CD8-positive, alpha-beta memory T cell (primary cell): Measurements from ENCODE around the gene COQ2. TPM values are rescaled to one million over a fixed set of nuclear protein-coding genes. Genes with fewer than 3 reads are reported as not detected.

Source experiments
- CTCF ChIA-PET: fragments of 350-600 bp; sonication (Branson Sonifier 250); formaldehyde crosslinking; loops from one replicate; lab custom pipeline; 2021; ENCODE audit warnings: antibody characterized with exemption; lab: Charles Lee
- POLR2A ChIA-PET: fragments of 350-600 bp; sonication (Branson Sonifier 250); formaldehyde crosslinking; loops from one replicate; lab custom pipeline; 2021; ENCODE audit warnings: antibody characterized with exemption; lab: Charles Lee
- DNase-seq, 5 donors: peaks; one replicate each; pipeline versions ENCODE4 v3.0.0 to v3.0.0-alpha.2; 2020 to 2022; ENCODE audit warnings: mixed read lengths in 1 of 5
- H3K27ac ChIP-seq: one replicate; pipeline ENCODE4 v1.7.0; 2013; ENCODE audit warnings: low read depth, mild to moderate bottlenecking, low read length, moderate library complexity
- H3K27me3 ChIP-seq: 2 replicates; pipeline ENCODE4 v1.7.0; 2013; ENCODE audit warnings: low read length, mild to moderate bottlenecking; ENCODE audit not compliant: insufficient read depth, poor library complexity, severe bottlenecking
- H3K36me3 ChIP-seq: 2 replicates; pipeline ENCODE4 v1.7.0; 2013; ENCODE audit warnings: mild to moderate bottlenecking, low read length, moderate library complexity; ENCODE audit not compliant: insufficient read depth
- H3K4me1 ChIP-seq: 2 replicates; pipeline ENCODE4 v1.7.0; 2013; ENCODE audit warnings: mild to moderate bottlenecking, low read length, moderate library complexity; ENCODE audit not compliant: insufficient read depth
- H3K4me3 ChIP-seq: 2 replicates; pipeline ENCODE4 v1.7.0; 2013; ENCODE audit warnings: mild to moderate bottlenecking, low read length
- H3K9me3 ChIP-seq: 2 replicates; pipeline ENCODE4 v1.7.0; 2013; ENCODE audit warnings: mild to moderate bottlenecking, low read length
- H3K27ac Mint-ChIP-seq, 8 donors: one replicate each; pipeline ENCODE4 v1.8.0; 2020 to 2021; ENCODE audit warnings: mixed read lengths in 8 of 8, mild to moderate bottlenecking in 6 of 8, inconsistent platforms in 3 of 8, moderate library complexity in 3 of 8
- H3K27me3 Mint-ChIP-seq, 2 donors: one replicate each; pipeline ENCODE4 v1.8.0; 2020 to 2021; ENCODE audit warnings: mixed read lengths in 2 of 2, mild to moderate bottlenecking in 1 of 2, moderate library complexity in 1 of 2
- H3K36me3 Mint-ChIP-seq, 3 donors: one replicate each; pipeline ENCODE4 v1.8.0; 2020 to 2021; ENCODE audit warnings: mixed read lengths in 3 of 3, inconsistent platforms in 1 of 3, mild to moderate bottlenecking in 1 of 3
- H3K4me1 Mint-ChIP-seq, 3 donors: one replicate each; pipeline ENCODE4 v1.8.0; 2020 to 2021; ENCODE audit warnings: mixed read lengths in 3 of 3, inconsistent platforms in 1 of 3, mild to moderate bottlenecking in 1 of 3
- H3K4me3 Mint-ChIP-seq, 7 donors: one replicate each; pipeline ENCODE4 v1.8.0; 2020 to 2021; ENCODE audit warnings: mixed read lengths in 7 of 7, mild to moderate bottlenecking in 6 of 7, moderate library complexity in 4 of 7, inconsistent platforms in 2 of 7
- H3K9me3 Mint-ChIP-seq, 5 donors: one replicate each; pipeline ENCODE4 v1.8.0; 2020 to 2022; ENCODE audit warnings: mixed read lengths in 5 of 5, mild to moderate bottlenecking in 3 of 5, moderate library complexity in 2 of 5, inconsistent platforms in 1 of 5
- polyA plus RNA-seq: library from polyadenylated mRNA; unstranded; fragments of 300-500 nt; fragmentation: Illumina TruSeq; gene quantifications from one replicate; pipeline ENCODE4 v1.2.3, GENCODE V29; 2021
- total RNA-seq, 2 experiments: library from RNA; stranded (reverse); gene quantifications; one replicate each; pipeline ENCODE4 v1.2.3, GENCODE V29; 2021

COQ2 gene
- total and polyA plus RNA-seq, 3 experiments from 2014 or later, result 7.5 to 24.3 (median 23.6) TPM

GRCh38 chr4:83267121-83267829 is 17.3 kb downstream of the COQ2 start:
- Mint-ChIP-seq H3K9me3 (no peaks in the 10 kb centered on the region), H3K27me3 (no peaks in the 10 kb centered on the region), H3K36me3 (peaks cover 0 to 38% (median 15%) of the 10 kb centered on the region in 3 donors), H3K27ac (no peak overlapping the region), H3K4me3 (no peak overlapping the region), H3K4me1 (peaks cover 6 to 24% (median 12%) of the 10 kb centered on the region in 3 donors)
- no peaks in the 10 kb centered on the region for H3K9me3 ChIP-seq
- no peaks in the 10 kb centered on the region for H3K36me3 ChIP-seq
- no peak overlapping the region for H3K27ac ChIP-seq
- no peaks in the 10 kb centered on the region for H3K4me1 ChIP-seq
- ChIA-PET POLR2A (no interaction called here), CTCF (interaction anchor here (1.0 to 2.7 kb wide), 6 partner anchors 14 to 230 kb away, joined by 3 to 12 read pairs (median 4); no protein-coding TSS in a partner anchor)
- DNase-seq, result no peak
- H3K27me3 ChIP-seq, result no peaks in the 10 kb centered on the region
- H3K4me3 ChIP-seq, result no peak overlapping the region

GRCh38 chr4:83266689-83267088 is 17.9 kb downstream of the COQ2 start:
- no peaks in the 10 kb centered on the region for H3K9me3 Mint-ChIP-seq
- no peaks in the 10 kb centered on the region for H3K4me1 ChIP-seq
- no peaks in the 10 kb centered on the region for H3K27me3 Mint-ChIP-seq
- ChIA-PET POLR2A (no interaction called here), CTCF (interaction anchor here (0.8 to 2.7 kb wide), 5 partner anchors 13 to 230 kb away, joined by 3 to 12 read pairs (median 3); no protein-coding TSS in a partner anchor)
- H3K27me3 ChIP-seq, result no peaks in the 10 kb centered on the region
- H3K4me1 Mint-ChIP-seq, result peaks cover 6 to 24% (median 12%) of the 10 kb centered on the region in 3 donors
- H3K36me3 ChIP-seq, result no peaks in the 10 kb centered on the region
- no peaks in the 10 kb centered on the region for H3K9me3 ChIP-seq
- no peak overlapping the region for H3K4me3 Mint-ChIP-seq
- H3K27ac ChIP-seq, result no peak overlapping the region
- peaks cover 0 to 37% (median 19%) of the 10 kb centered on the region in 3 donors for H3K36me3 Mint-ChIP-seq
- H3K27ac Mint-ChIP-seq, result no peak overlapping the region
- no peak overlapping the region for H3K4me3 ChIP-seq
- no peak for DNase-seq

- Mint-ChIP-seq H3K27ac (peak overlapping the region in 2 of 8 donors; percentile 19 to 79), H3K36me3 (peaks cover 0 to 25% (median 19%) of the 10 kb centered on the region in 3 donors), H3K4me1 (peaks cover 23 to 33% (median 24%) of the 10 kb centered on the region in 3 donors), H3K4me3 (no peak overlapping the region), H3K27me3 (no peaks in the 10 kb centered on the region), H3K9me3 (no peaks in the 10 kb centered on the region)
- no peak for DNase-seq
- H3K9me3 ChIP-seq, result no peaks in the 10 kb centered on the region
- ChIA-PET POLR2A (no interaction called here), CTCF (interaction anchor here (1.0 to 4.6 kb wide), 6 partner anchors 10 to 363 kb away, joined by 3 to 68 read pairs (median 4); partner anchors contain the start of gene THAP9)
- H3K27ac ChIP-seq, result no peak overlapping the region
- no peaks in the 10 kb centered on the region for H3K36me3 ChIP-seq
- H3K4me1 ChIP-seq, result peaks cover 7% of the 10 kb centered on the region
- no peak overlapping the region for H3K4me3 ChIP-seq
- no peaks in the 10 kb centered on the region for H3K27me3 ChIP-seq
Measured at GRCh38 chr4:83263106-83263505, 21.5 kb downstream of the COQ2 start.

- H3K9me3 ChIP-seq, result no peaks in the 10 kb centered on the region
- Mint-ChIP-seq H3K9me3 (no peaks in the 10 kb centered on the region), H3K27me3 (no peaks in the 10 kb centered on the region), H3K27ac (no peak overlapping the region), H3K4me3 (no peak overlapping the region), H3K4me1 (peaks cover 19 to 32% (median 21%) of the 10 kb centered on the region in 3 donors), H3K36me3 (peaks cover 0 to 25% (median 22%) of the 10 kb centered on the region in 3 donors)
- H3K27me3 ChIP-seq, result no peaks in the 10 kb centered on the region
- H3K4me1 ChIP-seq, result peaks cover 7% of the 10 kb centered on the region
- no peak for DNase-seq
- H3K4me3 ChIP-seq, result no peak overlapping the region
- ChIA-PET POLR2A (no interaction called here), CTCF (interaction anchor here (1.0 to 4.6 kb wide), 7 partner anchors 7 to 362 kb away, joined by 3 to 68 read pairs (median 4); partner anchors contain the start of gene THAP9)
- H3K36me3 ChIP-seq, result no peaks in the 10 kb centered on the region
- H3K27ac ChIP-seq, result no peak overlapping the region
Measured at GRCh38 chr4:83262682-83263081, 21.9 kb downstream of the COQ2 start.

- no peak for DNase-seq
- H3K27me3 ChIP-seq, result no peaks in the 10 kb centered on the region
Measured at GRCh38 chr4:83261307-83261706, 23.3 kb downstream of the COQ2 start.

GRCh38 chr4:83259586-83259985 is 25.0 kb downstream of the COQ2 start:
- H3K27ac Mint-ChIP-seq, result no peak overlapping the region
- H3K27me3 Mint-ChIP-seq, result no peaks in the 10 kb centered on the region
- no peaks in the 10 kb centered on the region for H3K27me3 ChIP-seq
- H3K36me3 Mint-ChIP-seq, result peaks cover 0 to 23% (median 17%) of the 10 kb centered on the region in 3 donors
- no peaks in the 10 kb centered on the region for H3K36me3 ChIP-seq
- H3K9me3 ChIP-seq, result no peaks in the 10 kb centered on the region
- no peak overlapping the region for H3K27ac ChIP-seq
- H3K4me1 ChIP-seq, result peaks cover 7% of the 10 kb centered on the region
- ChIA-PET POLR2A (no interaction called here), CTCF (interaction anchor here (1.0 to 4.6 kb wide), 11 partner anchors 8 to 222 kb away, joined by 3 to 68 read pairs (median 4); partner anchors contain the start of gene PLAC8)
- no peak overlapping the region for H3K4me3 Mint-ChIP-seq
- no peak overlapping the region for H3K4me3 ChIP-seq
- no peaks in the 10 kb centered on the region for H3K9me3 Mint-ChIP-seq
- peaks cover 17 to 20% (median 18%) of the 10 kb centered on the region in 3 donors for H3K4me1 Mint-ChIP-seq
- no peak for DNase-seq

More at GRCh38 chr4:83261307-83261706, 23.3 kb downstream of the COQ2 start:
- Mint-ChIP-seq H3K4me3 (no peak overlapping the region), H3K27me3 (no peaks in the 10 kb centered on the region), H3K36me3 (peaks cover 0 to 25% (median 23%) of the 10 kb centered on the region in 3 donors), H3K9me3 (no peaks in the 10 kb centered on the region), H3K4me1 (peaks cover 14 to 25% (median 18%) of the 10 kb centered on the region in 3 donors), H3K27ac (no peak overlapping the region)
- peaks cover 7% of the 10 kb centered on the region for H3K4me1 ChIP-seq
- no peaks in the 10 kb centered on the region for H3K9me3 ChIP-seq
- ChIA-PET POLR2A (no interaction called here), CTCF (interaction anchor here (0.9 to 4.6 kb wide), 15 partner anchors 9 to 224 kb away, joined by 3 to 68 read pairs (median 6); partner anchors contain the start of gene COQ2)
- no peak overlapping the region for H3K4me3 ChIP-seq
- no peak overlapping the region for H3K27ac ChIP-seq
- no peaks in the 10 kb centered on the region for H3K36me3 ChIP-seq

GRCh38 chr4:83258461-83258860 is 26.1 kb downstream of the COQ2 start:
- no peak for DNase-seq
- no peaks in the 10 kb centered on the region for H3K9me3 Mint-ChIP-seq
- H3K4me1 Mint-ChIP-seq, result peaks cover 17 to 21% (median 18%) of the 10 kb centered on the region in 3 donors
- Histone ChIP-seq H3K27ac (no peak overlapping the region), H3K36me3 (no peaks in the 10 kb centered on the region), H3K27me3 (no peaks in the 10 kb centered on the region), H3K9me3 (no peaks in the 10 kb centered on the region), H3K4me3 (no peak overlapping the region), H3K4me1 (peaks cover 7% of the 10 kb centered on the region)
- peak overlapping the region in 1 of 8 donors; percentile 24 for H3K27ac Mint-ChIP-seq
- POLR2A ChIA-PET, result no interaction called here
- peaks cover 0 to 23% (median 17%) of the 10 kb centered on the region in 3 donors for H3K36me3 Mint-ChIP-seq
- CTCF ChIA-PET, result no interaction called here
- H3K4me3 Mint-ChIP-seq, result no peak overlapping the region
- H3K27me3 Mint-ChIP-seq, result no peaks in the 10 kb centered on the region

GRCh38 chr4:83257811-83258210 is 26.8 kb downstream of the COQ2 start:
- Histone ChIP-seq H3K36me3 (no peaks in the 10 kb centered on the region), H3K4me3 (no peak overlapping the region), H3K4me1 (peaks cover 11% of the 10 kb centered on the region), H3K9me3 (no peaks in the 10 kb centered on the region), H3K27ac (no peak overlapping the region), H3K27me3 (no peaks in the 10 kb centered on the region)
- POLR2A ChIA-PET, result interaction anchor here (0.7 kb wide), 1 partner anchor 145 kb away, joined by 3 read pairs; no protein-coding TSS in a partner anchor
- CTCF ChIA-PET, result no interaction called here
- Mint-ChIP-seq H3K36me3 (peaks cover 0 to 18% (median 12%) of the 10 kb centered on the region in 3 donors), H3K27ac (no peak overlapping the region), H3K4me1 (peaks cover 22 to 27% (median 23%) of the 10 kb centered on the region in 3 donors), H3K27me3 (no peaks in the 10 kb centered on the region), H3K9me3 (no peaks in the 10 kb centered on the region), H3K4me3 (no peak overlapping the region)
- DNase-seq, result no peak
